GM19324 (cell line): ENCODE data around the gene KLRB1.
"Not testable (repeated sequence)": the region's sequence is repeated elsewhere in the genome, so short reads cannot be mapped to it uniquely, and the experiment has no call there.

Experiments used
- ATAC-seq: cut with Tn5 transposase; IDR thresholded peaks from one replicate; pipeline ENCODE4 v1.9.1; 2021; ENCODE audit warnings: mild to moderate bottlenecking, moderate library complexity; ENCODE audit not compliant: unreplicated experiment, low FRiP score

Gene KLRB1

DNA sequence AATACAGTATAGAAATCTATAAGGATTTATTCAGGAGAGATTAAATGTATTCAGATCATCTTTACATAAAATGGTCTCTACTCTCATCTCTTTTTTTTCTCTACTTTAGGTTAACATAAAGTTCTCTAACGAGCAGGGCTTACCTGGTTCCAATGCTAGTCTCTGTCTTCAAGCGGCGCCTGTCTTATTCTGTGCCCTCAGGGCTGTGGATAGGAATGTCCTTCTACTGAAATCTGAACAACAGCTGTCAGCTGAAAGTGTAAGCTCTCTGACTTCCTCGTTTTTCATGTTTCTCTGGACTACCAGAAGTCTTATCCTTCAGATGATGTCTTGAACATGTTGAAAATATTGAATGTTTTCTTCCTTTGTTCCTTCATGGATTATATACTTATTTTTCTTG, 62.2 kb downstream of the KLRB1 start:
- ATAC-seq = not testable (repeated sequence)
